HCT116 (cell line): ENCODE results near the gene RHCG.

Source experiments
- EZH2 ChIP-seq: fragments of 200-600 bp; sonication (generic); IDR thresholded peaks from 2 replicates; pipeline ENCODE4 v1.6.1; 2017; ENCODE audit warnings: antibody characterized with exemption, mixed run types
- POLR2A ChIP-seq: IDR thresholded peaks from 2 replicates; pipeline ENCODE4 v1.7.0; 2011; ENCODE audit warnings: borderline replicate concordance; ENCODE audit not compliant: insufficient read depth, insufficient read length; ENCODE audit errors: extremely low read depth
- SP1 ChIP-seq: IDR thresholded peaks from 2 replicates; pipeline ENCODE4 v1.6.1; 2012; ENCODE audit warnings: low read depth
- TCF7L2 ChIP-seq: IDR thresholded peaks from 2 replicates; pipeline ENCODE4 v1.7.0; 2011; ENCODE audit warnings: borderline replicate concordance, inconsistent platforms; ENCODE audit not compliant: insufficient read depth, insufficient read length; ENCODE audit errors: extremely low read depth
- YY1 ChIP-seq: IDR thresholded peaks from 2 replicates; pipeline ENCODE4 v1.6.1; 2011; ENCODE audit warnings: low read length, low read depth, moderate library complexity, mild to moderate bottlenecking; ENCODE audit not compliant: insufficient replicate concordance; ENCODE audit errors: extremely low read depth
- TF ChIP-seq, protein P1 (sequence below), 3 experiments: fragments of 200-600 bp in 1 of 3; sonication (generic) in 1 of 3; IDR thresholded peaks in 2 of 3; conservative IDR thresholded peaks in 1 of 3; 2 replicates each; pipeline ENCODE4 v1.5.1; 2012 to 2017; ENCODE audit warnings: low read depth in 2 of 3, low read length in 2 of 3, antibody characterized with exemption in 1 of 3, borderline replicate concordance in 1 of 3, control low read depth in 1 of 3, mild to moderate bottlenecking in 1 of 3, mixed read lengths in 1 of 3, mixed run types in 1 of 3, moderate library complexity in 1 of 3; ENCODE audit not compliant: insufficient read depth in 1 of 3
- TF ChIP-seq, protein P2 (sequence below): IDR thresholded peaks from 2 replicates; pipeline ENCODE4 v1.6.1; 2012
- TF ChIP-seq, protein P3 (sequence below): IDR thresholded peaks from 2 replicates; pipeline ENCODE4 v1.6.1; 2012; ENCODE audit warnings: low read depth

DNA sequence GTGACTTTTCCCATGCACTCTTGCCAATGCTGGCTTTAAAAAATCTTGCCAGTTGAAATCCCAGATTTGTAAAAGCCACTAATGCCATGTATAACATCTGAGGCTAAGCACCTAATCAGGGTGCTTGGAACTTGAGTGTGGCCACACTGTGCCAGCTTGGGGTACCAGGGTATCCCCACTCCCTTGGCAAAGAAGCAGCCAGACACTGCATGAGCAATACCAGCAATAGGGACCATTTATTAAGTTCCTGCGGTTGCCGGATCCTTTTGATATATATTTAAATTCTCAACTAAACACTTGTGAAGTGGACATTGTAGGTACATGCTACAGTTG, 2.2 kb upstream of the RHCG start:
- TF ChIP-seq POLR2A (no peak), SP1 (no peak), TCF7L2 (no peak), YY1 (no peak), EZH2 (no peak)
- TF ChIP-seq, protein P1, sequence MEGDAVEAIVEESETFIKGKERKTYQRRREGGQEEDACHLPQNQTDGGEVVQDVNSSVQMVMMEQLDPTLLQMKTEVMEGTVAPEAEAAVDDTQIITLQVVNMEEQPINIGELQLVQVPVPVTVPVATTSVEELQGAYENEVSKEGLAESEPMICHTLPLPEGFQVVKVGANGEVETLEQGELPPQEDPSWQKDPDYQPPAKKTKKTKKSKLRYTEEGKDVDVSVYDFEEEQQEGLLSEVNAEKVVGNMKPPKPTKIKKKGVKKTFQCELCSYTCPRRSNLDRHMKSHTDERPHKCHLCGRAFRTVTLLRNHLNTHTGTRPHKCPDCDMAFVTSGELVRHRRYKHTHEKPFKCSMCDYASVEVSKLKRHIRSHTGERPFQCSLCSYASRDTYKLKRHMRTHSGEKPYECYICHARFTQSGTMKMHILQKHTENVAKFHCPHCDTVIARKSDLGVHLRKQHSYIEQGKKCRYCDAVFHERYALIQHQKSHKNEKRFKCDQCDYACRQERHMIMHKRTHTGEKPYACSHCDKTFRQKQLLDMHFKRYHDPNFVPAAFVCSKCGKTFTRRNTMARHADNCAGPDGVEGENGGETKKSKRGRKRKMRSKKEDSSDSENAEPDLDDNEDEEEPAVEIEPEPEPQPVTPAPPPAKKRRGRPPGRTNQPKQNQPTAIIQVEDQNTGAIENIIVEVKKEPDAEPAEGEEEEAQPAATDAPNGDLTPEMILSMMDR (IDR thresholded peaks at IDR 0.05 in 2 of 3, conservative IDR thresholded peaks at IDR 0.05 in 1 of 3; ENCODE audit: borderline replicate concordance in 1 of 3, insufficient read depth in 1 of 3, low read depth in 2 of 3, low read length in 2 of 3), result no peak
- TF ChIP-seq, protein P2, sequence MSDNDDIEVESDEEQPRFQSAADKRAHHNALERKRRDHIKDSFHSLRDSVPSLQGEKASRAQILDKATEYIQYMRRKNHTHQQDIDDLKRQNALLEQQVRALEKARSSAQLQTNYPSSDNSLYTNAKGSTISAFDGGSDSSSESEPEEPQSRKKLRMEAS, result no peak
- TF ChIP-seq, protein P3, sequence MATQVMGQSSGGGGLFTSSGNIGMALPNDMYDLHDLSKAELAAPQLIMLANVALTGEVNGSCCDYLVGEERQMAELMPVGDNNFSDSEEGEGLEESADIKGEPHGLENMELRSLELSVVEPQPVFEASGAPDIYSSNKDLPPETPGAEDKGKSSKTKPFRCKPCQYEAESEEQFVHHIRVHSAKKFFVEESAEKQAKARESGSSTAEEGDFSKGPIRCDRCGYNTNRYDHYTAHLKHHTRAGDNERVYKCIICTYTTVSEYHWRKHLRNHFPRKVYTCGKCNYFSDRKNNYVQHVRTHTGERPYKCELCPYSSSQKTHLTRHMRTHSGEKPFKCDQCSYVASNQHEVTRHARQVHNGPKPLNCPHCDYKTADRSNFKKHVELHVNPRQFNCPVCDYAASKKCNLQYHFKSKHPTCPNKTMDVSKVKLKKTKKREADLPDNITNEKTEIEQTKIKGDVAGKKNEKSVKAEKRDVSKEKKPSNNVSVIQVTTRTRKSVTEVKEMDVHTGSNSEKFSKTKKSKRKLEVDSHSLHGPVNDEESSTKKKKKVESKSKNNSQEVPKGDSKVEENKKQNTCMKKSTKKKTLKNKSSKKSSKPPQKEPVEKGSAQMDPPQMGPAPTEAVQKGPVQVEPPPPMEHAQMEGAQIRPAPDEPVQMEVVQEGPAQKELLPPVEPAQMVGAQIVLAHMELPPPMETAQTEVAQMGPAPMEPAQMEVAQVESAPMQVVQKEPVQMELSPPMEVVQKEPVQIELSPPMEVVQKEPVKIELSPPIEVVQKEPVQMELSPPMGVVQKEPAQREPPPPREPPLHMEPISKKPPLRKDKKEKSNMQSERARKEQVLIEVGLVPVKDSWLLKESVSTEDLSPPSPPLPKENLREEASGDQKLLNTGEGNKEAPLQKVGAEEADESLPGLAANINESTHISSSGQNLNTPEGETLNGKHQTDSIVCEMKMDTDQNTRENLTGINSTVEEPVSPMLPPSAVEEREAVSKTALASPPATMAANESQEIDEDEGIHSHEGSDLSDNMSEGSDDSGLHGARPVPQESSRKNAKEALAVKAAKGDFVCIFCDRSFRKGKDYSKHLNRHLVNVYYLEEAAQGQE, result no peak
